ENCODE measurements around the gene PRR20G. TPM values are rescaled to one million over a fixed set of nuclear protein-coding genes. Genes with fewer than 3 reads are reported as not detected.
"Not testable (repeated sequence)": the region's sequence is repeated elsewhere in the genome, so short reads cannot be mapped to it uniquely, and the experiment has no call there.

PRR20G gene
- total and polyA plus RNA-seq, 10 of the 15 experiments (the other 5 are each of a cell fraction or from before 2014, with no cell fraction given) = not detected

DNA sequence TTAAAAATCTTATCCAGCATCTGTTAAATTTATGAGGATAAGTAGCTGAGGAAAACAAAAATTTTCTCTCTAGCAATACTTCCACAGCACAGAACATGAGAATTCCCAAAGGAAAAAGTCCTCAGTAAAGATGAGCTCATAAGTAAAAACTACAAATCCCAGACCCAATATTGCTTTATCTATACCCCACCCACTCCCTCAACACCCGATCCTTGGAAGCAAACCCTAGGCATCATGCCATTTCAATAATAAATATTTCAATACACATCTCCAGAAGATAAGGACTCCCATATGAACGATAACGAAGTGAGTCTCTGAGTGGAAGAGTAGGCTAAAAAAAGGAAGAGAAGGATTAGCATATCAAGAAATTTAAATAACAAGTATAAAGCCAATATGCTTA is 8.3 kb upstream of the PRR20G start:
- TF ChIP-seq, protein P1, sequence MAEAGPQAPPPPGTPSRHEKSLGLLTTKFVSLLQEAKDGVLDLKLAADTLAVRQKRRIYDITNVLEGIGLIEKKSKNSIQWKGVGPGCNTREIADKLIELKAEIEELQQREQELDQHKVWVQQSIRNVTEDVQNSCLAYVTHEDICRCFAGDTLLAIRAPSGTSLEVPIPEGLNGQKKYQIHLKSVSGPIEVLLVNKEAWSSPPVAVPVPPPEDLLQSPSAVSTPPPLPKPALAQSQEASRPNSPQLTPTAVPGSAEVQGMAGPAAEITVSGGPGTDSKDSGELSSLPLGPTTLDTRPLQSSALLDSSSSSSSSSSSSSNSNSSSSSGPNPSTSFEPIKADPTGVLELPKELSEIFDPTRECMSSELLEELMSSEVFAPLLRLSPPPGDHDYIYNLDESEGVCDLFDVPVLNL (IDR thresholded peaks at IDR 0.05; ENCODE audit: low read depth, low read length) = no peak
- TF ChIP-seq RAD51 (IDR thresholded peaks at IDR 0.05) (no peak), NFIC (IDR thresholded peaks at IDR 0.05; ENCODE audit: low read depth, low read length) (no peak), STAT3 (IDR thresholded peaks at IDR 0.05; ENCODE audit: low read depth, low read length) (no peak)
- TF ChIP-seq, protein P2, sequence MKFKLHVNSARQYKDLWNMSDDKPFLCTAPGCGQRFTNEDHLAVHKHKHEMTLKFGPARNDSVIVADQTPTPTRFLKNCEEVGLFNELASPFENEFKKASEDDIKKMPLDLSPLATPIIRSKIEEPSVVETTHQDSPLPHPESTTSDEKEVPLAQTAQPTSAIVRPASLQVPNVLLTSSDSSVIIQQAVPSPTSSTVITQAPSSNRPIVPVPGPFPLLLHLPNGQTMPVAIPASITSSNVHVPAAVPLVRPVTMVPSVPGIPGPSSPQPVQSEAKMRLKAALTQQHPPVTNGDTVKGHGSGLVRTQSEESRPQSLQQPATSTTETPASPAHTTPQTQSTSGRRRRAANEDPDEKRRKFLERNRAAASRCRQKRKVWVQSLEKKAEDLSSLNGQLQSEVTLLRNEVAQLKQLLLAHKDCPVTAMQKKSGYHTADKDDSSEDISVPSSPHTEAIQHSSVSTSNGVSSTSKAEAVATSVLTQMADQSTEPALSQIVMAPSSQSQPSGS (IDR thresholded peaks at IDR 0.05; ENCODE audit: low read length) = no peak
- TF ChIP-seq, protein P3, sequence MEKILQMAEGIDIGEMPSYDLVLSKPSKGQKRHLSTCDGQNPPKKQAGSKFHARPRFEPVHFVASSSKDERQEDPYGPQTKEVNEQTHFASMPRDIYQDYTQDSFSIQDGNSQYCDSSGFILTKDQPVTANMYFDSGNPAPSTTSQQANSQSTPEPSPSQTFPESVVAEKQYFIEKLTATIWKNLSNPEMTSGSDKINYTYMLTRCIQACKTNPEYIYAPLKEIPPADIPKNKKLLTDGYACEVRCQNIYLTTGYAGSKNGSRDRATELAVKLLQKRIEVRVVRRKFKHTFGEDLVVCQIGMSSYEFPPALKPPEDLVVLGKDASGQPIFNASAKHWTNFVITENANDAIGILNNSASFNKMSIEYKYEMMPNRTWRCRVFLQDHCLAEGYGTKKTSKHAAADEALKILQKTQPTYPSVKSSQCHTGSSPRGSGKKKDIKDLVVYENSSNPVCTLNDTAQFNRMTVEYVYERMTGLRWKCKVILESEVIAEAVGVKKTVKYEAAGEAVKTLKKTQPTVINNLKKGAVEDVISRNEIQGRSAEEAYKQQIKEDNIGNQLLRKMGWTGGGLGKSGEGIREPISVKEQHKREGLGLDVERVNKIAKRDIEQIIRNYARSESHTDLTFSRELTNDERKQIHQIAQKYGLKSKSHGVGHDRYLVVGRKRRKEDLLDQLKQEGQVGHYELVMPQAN (conservative IDR thresholded peaks at IDR 0.05) = no peak
- Histone ChIP-seq H3K4me3 (no peak overlapping the region), H3K27me3 (replicated peaks in 1 of 2; ENCODE audit: control insufficient read depth in 2 of 2, insufficient read depth in 2 of 2, low read length in 1 of 2) (no peaks in the 10 kb centered on the region), H3K4me2 (ENCODE audit: control insufficient read depth, insufficient read depth) (no peak overlapping the region), H3K9ac (ENCODE audit: control insufficient read depth, insufficient read depth, low read length) (no peak overlapping the region), H3K79me2 (ENCODE audit: control insufficient read depth, insufficient read depth, low read length) (no peaks in the 10 kb centered on the region), H2AFZ (ENCODE audit: control insufficient read depth, low read depth, low read length) (no peak overlapping the region), H3K36me3 (ENCODE audit: control insufficient read depth in 2 of 2, insufficient read depth in 2 of 2, low read length in 1 of 2) (no peaks in the 10 kb centered on the region), H4K20me1 (ENCODE audit: control insufficient read depth, insufficient read depth) (no peaks in the 10 kb centered on the region), H3K9me3 (replicated peaks; ENCODE audit: control insufficient read depth, insufficient read depth, low read length) (peaks cover 3% of the 10 kb centered on the region; the same call in 1 of the 3 replicates), H3K4me1 (ENCODE audit: control insufficient read depth, insufficient read depth, low read length) (no peaks in the 10 kb centered on the region), H3K27ac (ENCODE audit: control insufficient read depth, insufficient read depth) (no peak overlapping the region)
- POLR2A ChIA-PET = no interaction called here
- RAD21 ChIA-PET (ENCODE audit: unreplicated experiment) = no interaction called here
- WGBS (ENCODE audit: insufficient coverage, insufficient replicate concordance, low lambda C conversion rate, missing lambda C conversion rate) = 26% methylated on average over 3 of the region's 3 CpGs
- DNase-seq (ENCODE audit: low read depth, low spot score) = no peak
- in situ Hi-C loops (cut with MboI) (no loop called here), intact Hi-C loops (cut with micrococcal nuclease; ENCODE audit: unreplicated experiment) (no loop called here)
- FAIRE-seq = no peak
- CTCF ChIA-PET = interaction anchor here (1.0 to 1.6 kb wide), 4 partner anchors 13 to 543 kb away, joined by 3 to 6 read pairs (median 3); no protein-coding TSS in a partner anchor
- SMC1A ChIA-PET (ENCODE audit: uncharacterized antibody, unreplicated experiment) = interaction anchor here (1.2 to 2.1 kb wide), 2 partner anchors 11 to 99 kb away, joined by 3 to 10 read pairs; no protein-coding TSS in a partner anchor
- no TSS peak for BruUV-seq (replicated peaks)
- no peak for ATAC-seq

DNA sequence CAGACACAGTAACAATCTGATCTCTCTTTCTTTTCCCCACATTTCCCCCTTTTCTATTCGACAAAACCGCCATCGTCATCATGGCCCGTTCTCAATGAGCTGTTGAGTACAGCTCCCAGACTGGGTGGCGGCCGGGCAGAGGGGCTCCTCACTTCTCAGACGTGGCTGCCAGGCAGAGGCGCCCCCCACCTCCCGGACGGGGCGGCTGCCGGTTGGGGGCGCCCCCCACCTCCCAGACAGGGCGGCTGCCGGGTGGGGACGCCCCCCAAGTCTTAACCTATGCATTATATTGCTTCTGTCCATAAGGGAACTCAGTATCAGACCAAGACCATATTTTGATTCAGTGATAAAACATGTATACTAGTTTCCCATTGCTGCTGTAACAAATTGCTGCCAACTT is 5.8 kb upstream of the PRR20G start:
- in situ Hi-C loops (cut with MboI); H3K27me3 ChIP-seq (replicated peaks in 1 of 2; ENCODE audit: control insufficient read depth in 2 of 2, insufficient read depth in 2 of 2, low read length in 1 of 2); DNase-seq (ENCODE audit: low read depth, low spot score); H3K36me3 ChIP-seq (ENCODE audit: control insufficient read depth in 2 of 2, insufficient read depth in 2 of 2, low read length in 1 of 2); RAD21 ChIA-PET (ENCODE audit: unreplicated experiment); H3K9ac ChIP-seq (ENCODE audit: control insufficient read depth, insufficient read depth, low read length); H3K4me2 ChIP-seq (ENCODE audit: control insufficient read depth, insufficient read depth); H3K79me2 ChIP-seq (ENCODE audit: control insufficient read depth, insufficient read depth, low read length); POLR2A ChIA-PET; H3K9me3 ChIP-seq (replicated peaks; ENCODE audit: control insufficient read depth, insufficient read depth, low read length); intact Hi-C loops (cut with micrococcal nuclease; ENCODE audit: unreplicated experiment); H3K27ac ChIP-seq (ENCODE audit: control insufficient read depth, insufficient read depth); H2AFZ ChIP-seq (ENCODE audit: control insufficient read depth, low read depth, low read length); H3K4me3 ChIP-seq; CTCF ChIA-PET; H4K20me1 ChIP-seq (ENCODE audit: control insufficient read depth, insufficient read depth); ATAC-seq; H3K4me1 ChIP-seq (ENCODE audit: control insufficient read depth, insufficient read depth, low read length); BruUV-seq (replicated peaks); SMC1A ChIA-PET (ENCODE audit: uncharacterized antibody, unreplicated experiment); FAIRE-seq: not testable (repeated sequence)
- WGBS (ENCODE audit: insufficient coverage, insufficient replicate concordance, low lambda C conversion rate, missing lambda C conversion rate) = 61% methylated on average over 12 of the region's 16 CpGs
